ENCODE results near the gene TAS1R2.

DNA sequence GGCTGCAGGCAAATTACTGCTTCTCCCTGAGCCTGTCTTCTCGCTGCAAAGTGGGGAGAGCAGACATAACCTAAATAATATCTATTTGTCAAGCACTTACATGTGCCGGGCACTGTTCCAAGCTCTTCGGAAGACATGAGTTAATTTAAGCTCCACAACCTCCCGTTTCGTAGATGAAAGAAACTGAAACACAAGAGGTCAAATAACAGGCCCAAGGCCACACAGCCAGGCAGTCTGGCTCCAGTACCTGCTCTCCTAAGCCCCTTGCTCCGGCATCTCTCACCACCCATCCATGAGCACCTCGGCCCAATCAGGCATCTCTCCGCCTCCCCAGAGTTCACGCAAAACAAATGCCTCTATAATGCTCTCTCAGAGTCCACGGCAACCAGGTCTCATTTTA, 65.4 kb downstream of the TAS1R2 start:
- TF ChIP-seq, protein P1, sequence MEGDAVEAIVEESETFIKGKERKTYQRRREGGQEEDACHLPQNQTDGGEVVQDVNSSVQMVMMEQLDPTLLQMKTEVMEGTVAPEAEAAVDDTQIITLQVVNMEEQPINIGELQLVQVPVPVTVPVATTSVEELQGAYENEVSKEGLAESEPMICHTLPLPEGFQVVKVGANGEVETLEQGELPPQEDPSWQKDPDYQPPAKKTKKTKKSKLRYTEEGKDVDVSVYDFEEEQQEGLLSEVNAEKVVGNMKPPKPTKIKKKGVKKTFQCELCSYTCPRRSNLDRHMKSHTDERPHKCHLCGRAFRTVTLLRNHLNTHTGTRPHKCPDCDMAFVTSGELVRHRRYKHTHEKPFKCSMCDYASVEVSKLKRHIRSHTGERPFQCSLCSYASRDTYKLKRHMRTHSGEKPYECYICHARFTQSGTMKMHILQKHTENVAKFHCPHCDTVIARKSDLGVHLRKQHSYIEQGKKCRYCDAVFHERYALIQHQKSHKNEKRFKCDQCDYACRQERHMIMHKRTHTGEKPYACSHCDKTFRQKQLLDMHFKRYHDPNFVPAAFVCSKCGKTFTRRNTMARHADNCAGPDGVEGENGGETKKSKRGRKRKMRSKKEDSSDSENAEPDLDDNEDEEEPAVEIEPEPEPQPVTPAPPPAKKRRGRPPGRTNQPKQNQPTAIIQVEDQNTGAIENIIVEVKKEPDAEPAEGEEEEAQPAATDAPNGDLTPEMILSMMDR (conservative IDR thresholded peaks at IDR 0.05), result no peak
- no peak for TF ChIP-seq ZFX (IDR thresholded peaks at IDR 0.05)

All from C4-2B (cell line).